ENCODE results near the gene ROBO3. TPM values are rescaled to one million over a fixed set of nuclear protein-coding genes. Genes with fewer than 3 reads are reported as not detected.

The ROBO3 gene
- total and polyA plus RNA-seq, 2 of the 8 experiments (the other 6 are each of a cell fraction or from before 2014, with no cell fraction given) = 12.1 to 24.6 TPM

- no peak for TF ChIP-seq CHD7 (IDR thresholded peaks at IDR 0.05; ENCODE audit: insufficient replicate concordance, low read length)
- no peak for TF ChIP-seq YY1 (IDR thresholded peaks at IDR 0.05; ENCODE audit: low read depth, low read length)
- TF ChIP-seq MAX (IDR thresholded peaks at IDR 0.05) = no peak
- TF ChIP-seq NANOG (IDR thresholded peaks at IDR 0.05; ENCODE audit: insufficient read depth, low read depth, low read length, poor library complexity, severe bottlenecking) = no peak
Observed at GRCh38 chr11:124884869-124885479, 19.7 kb downstream of the ROBO3 start (continued).

Measured in H1 (cell line).